ENCODE measurements around the gene PADI1.

PADI1 gene

DNA sequence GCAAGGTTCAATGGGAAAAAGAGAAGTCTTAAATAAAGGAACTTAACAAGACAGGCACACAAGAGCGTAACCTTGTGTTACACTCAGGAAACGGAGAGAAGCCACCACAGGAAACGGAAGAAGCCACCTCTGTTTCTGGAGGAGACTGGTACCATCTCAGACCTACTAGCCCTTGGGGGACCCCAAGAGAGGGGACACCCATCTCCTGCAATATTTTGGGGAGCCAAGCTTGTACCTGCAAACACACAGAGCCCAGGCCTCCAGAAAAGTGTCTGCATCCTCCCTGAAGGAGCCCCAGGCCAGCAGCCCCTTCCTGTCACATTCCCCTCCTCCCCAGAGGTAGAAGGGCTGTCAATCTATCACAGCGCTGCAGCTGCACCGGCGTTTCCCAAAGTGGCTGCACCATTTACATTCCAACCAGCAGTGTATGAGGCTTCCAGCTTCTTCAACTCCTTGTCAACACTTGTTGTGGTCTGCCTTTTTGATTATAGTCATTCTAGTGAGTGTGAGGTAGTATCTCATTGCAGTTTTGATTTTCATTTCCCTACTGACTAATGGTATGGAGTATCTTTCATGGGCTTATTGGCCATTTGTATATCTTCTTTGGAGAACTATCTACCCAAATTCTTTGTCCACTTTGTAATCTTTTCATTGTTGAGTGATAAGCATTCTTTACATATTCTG, 23.0 kb upstream of the PADI1 start:
- in situ Hi-C loops (cut with MboI; ENCODE audit: low sequenced_read_pairs): no loop called here

DNA sequence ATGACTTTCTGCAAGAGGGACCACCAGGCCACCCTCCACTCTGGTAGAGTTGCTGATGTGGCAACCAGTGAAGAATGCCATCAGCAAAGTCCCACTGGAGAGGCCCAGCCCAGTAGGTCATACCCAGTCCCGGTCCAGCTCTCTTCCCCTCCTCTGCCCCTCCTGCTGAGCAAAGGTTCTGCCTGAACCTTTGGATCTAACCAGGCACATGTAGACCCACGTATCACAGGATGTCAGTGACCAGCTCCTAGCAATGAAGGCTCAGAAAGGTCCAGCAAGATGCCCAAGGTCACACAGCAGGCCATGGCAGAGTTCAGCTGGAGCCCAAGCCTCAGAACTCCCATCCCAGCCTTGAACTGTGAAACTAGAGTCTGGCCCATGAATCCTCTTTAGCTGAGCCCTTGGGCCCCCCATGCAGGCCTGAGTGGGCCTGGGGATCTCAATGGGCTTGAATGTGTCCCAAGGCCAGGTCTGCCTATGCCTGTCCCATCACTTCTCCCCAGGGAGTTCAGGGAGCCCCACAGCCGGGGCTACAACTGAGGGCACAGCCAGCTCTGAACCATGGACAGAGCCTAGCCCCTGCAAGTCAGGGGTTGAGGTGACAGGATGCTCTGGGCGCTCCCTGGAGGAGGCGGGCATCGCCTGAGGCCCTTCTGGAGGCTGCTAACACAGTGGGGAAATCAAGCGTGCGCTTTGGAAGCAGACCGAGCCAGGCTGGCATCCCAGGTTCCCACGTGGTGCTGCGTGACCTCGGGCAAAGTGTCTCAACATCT, 21.4 kb upstream of the PADI1 start:
- in situ Hi-C loops (cut with MboI; ENCODE audit: low sequenced_read_pairs): no loop called here

DNA sequence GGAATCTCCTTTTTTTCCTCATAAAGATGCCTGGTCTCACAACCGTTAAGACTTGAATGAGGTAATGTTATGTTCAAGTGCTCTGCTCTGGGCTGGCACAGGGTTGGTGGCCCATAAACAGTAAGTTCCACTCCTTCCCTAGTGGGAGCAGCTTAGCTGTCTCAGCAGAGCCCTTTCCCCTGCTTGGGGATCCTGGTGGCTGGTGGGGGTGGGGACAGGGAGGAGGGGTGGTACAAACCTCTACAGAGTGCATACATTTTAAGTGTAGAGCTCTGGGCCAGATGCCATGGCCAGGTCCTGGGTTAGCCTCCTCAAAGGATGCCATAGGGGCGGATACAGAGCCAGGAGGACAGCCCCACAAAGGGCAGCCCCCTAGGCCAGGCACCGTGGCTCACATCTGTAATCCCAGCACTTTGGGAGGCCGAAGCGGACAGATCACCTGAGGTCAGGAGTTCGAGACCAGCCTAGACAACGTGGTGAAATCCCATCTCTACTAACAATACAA, 20.7 kb upstream of the PADI1 start:
- in situ Hi-C loops (cut with MboI; ENCODE audit: low sequenced_read_pairs): no loop called here

DNA sequence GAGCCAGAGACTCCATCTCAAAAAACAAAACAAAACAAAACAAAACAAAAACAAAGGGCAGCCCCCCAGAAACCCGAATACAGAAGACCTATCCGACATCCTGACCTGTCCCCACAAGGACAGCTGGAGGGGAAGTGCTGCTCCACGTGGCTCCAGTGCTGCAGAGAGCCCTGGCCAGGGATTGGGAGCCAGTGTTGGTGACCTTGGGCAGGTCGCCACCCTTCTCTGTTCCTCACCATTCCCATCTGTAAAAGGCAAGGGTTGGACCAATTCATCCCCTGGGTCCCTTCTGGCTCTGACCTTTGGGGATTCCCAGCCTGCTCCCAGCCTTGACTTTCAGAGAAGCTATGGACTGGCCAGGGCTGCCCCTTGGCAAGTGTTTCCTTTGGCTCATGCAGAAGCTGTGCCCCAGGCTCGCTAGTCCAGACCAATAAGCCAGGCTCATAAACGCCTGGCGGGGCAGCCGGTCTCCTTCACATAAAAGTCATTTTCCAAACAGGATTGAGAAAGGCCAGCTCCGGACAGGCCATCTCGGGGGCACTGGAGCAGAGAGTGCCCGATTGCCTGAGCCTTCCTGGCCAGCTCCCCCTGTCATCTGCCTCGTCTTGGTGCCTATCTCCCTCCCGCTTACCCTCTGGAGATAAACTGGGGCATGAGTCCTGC, 20.0 kb upstream of the PADI1 start:
- in situ Hi-C loops (cut with MboI; ENCODE audit: low sequenced_read_pairs): no loop called here

DNA sequence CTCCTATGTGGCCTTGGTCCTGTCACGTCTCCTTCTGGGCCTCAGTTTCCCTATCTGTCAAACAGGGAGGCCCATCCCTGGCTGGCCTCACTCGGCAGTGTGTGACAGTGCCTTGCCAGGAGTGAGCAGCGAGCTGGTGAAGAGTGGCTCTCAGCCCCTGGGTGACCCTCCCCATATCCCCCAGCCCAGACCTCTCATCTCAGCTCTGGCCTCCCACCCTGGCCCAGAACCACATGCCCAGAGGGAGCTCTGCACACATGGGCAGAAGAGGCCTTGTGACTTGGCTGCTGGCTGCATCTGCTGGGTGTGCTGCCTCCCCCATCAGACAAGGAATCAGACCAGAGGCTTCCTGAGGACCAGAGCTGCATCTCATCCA, 19.5 kb upstream of the PADI1 start:
- in situ Hi-C loops (cut with MboI; ENCODE audit: low sequenced_read_pairs): no loop called here

DNA sequence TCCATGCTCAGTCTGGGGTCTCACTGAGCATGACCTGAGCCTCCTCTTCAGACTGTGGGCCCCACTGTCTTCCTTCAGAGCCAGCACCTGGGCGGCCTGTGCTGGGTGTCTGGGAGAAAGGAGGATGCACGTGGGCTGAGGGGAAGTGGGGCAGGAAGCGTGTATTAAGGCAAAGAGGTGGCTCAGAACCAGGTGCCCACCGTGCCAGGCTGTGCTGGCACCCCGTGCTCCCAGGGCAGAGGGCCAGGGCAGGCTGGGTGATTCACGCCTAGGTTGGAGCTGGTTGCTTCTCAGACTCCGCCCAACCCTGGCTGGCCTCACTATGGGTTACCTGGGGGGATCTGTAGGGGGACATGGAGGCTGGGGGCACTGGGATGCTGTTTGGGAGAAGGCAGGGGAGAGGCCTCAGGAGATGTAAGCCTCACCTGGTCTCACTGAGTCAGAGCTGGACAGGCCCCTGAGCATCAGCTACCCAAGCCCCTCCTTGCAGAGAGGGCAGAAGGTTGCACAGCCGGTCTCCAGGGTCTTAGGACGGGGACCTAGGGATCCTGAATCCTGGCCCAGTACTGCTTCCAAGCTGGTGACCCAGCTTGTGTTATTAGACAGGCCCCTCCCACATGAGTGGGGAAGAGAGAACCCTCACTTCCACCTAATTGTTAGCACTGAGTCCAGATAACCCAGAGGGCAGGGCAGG, 18.6 kb upstream of the PADI1 start:
- in situ Hi-C loops (cut with MboI; ENCODE audit: low sequenced_read_pairs): no loop called here

DNA sequence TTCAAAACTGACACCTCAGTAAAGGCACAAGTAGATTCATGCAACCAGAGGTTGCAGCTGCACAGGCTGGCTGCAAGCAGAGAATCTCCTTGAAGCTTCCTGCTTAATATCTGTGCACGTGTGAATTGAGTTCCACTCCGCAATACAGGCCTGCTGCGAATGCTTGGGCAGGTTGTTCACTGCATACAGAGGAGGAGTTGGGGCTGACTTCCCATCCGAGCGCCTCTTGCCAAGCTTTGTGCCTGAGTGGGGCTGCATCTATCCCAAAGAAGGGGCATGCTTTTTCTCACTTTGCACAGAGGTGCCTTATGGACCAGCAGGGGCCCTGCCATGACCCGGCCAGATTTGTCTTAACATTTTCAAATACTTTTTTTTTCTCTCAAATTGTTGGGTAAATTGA, 17.9 kb upstream of the PADI1 start:
- in situ Hi-C loops (cut with MboI; ENCODE audit: low sequenced_read_pairs): no loop called here

DNA sequence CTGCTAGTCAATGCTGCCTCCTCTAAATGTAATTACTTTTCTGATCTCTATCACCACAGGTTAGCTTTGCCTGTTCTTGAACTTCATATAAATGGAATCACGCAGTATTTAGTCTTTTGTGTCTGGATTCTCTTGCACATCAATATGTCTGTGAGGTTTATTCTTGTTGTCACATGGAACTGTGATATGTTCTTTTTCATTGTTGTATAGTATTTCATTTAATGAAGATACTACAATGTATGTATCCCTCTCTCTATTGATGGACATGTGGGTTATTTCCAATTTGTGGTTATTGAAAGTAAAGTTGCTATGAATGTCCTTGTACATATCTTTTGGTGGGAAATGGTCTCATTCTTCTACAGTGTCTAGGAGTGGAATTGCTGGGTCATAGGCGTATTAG, 16.7 kb upstream of the PADI1 start:
- in situ Hi-C loops (cut with MboI; ENCODE audit: low sequenced_read_pairs): no loop called here

DNA sequence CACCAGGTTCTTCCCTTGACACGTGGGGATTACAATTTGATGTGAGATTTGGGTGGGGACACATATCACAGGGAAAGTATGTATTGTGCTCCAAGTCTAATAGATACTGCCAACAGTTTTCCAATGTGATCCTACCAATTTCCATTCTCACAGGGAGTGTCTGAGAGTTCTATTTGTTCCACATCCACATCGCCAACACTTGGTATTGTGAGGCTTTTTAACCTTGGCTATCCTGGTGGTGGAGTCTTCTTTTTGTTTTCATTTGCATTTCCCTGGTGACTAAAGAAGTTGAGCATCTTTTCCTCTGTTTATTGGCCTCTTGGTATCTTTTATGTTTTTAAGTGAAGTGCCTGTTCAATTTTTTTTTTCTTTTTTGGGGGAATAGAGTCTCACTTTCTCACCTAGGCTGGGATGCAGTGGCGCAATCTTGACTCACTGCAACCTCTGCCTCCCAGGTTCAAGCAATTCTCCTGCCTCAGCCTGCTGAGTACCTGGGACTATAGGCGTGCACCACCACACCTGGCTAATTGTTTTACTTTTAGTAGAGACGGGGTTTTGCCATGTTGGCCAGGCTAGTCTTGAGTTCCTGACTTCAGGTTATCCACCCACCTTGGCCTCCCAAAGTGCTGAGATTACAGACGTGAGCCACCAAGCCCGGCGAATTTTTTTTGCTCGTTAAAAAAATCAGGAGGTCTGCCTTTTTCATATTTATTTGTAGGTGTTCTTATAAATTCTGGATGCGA, 15.9 kb upstream of the PADI1 start:
- in situ Hi-C loops (cut with MboI; ENCODE audit: low sequenced_read_pairs): no loop called here

DNA sequence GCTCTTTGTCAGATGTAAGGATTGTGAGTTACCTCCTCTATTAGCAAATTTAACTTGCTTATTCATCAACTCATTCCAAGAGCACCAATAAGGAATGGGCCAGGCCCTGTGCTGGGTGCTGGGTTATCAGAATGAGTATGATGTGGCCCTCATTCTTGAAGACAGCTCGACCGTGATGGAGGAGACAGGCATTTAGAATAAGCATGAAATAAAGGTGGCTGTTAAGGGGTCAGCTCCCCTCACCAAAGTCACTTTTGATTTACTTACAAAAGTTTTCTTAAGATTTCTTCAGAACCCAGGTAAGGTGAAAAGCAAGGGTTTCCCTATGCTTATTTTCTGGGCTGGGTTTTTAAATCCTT, 15.3 kb upstream of the PADI1 start:
- in situ Hi-C loops (cut with MboI; ENCODE audit: low sequenced_read_pairs): no loop called here

DNA sequence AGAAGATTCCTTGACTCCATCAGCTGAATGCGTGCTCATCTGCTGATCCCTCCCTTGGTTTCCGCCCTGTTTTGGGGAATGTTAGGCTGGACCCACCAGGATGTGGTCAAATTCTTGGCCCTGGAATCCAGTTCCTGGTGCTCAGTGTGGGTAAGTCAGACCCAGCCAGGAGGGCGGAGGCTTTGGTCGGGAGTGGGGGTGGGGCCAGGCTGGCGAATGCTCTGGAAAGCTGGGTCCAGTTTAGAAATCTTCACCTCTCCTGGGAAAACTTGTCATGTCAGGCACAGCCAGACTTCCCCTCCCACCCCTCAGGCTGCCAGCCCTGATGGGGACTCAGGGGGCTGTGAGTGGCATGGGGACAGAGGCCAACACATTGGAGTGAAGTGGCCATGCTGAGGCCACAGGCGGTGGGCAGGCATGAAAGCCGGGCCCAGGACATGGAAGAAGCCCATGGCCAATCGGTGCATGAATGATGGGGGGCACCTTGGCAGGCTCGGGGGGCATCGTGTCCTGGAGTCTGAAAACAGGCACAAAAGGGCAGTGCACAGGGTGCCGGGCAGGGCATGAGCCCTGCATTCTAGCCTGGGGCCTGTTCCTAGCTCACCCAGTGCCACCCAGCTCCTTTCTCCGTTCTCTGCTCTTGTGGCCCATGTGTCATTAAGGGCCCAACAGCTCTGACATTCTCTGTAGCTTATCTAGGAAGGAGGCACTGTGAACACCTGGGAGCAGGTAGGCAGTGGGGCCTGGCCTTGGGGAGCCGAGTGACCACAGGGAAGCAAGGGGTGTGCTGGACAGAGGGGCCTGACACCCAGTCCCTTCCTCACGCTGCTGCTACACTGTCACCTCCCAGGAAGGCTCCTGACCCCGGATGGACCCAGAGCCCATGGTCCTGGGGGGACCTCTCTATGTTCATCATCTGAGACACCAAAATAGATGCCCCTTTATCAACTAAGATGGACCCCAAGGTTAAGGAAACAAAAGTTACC, 14.6 kb upstream of the PADI1 start:
- in situ Hi-C loops (cut with MboI; ENCODE audit: low sequenced_read_pairs): no loop called here

DNA sequence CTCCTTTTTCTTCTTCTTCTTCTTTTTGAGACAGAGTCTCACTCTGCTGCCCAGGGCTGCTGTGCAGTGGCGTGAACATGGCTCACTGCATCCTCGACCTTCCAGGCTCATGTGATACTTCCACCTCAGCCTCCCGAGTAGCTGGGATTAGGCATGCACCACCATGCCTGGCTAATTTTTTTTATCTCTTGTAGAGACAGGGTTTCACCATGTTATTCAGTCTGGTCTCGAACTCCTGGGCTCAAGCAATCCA, 13.0 kb upstream of the PADI1 start:
- in situ Hi-C loops (cut with MboI; ENCODE audit: low sequenced_read_pairs): no loop called here

DNA sequence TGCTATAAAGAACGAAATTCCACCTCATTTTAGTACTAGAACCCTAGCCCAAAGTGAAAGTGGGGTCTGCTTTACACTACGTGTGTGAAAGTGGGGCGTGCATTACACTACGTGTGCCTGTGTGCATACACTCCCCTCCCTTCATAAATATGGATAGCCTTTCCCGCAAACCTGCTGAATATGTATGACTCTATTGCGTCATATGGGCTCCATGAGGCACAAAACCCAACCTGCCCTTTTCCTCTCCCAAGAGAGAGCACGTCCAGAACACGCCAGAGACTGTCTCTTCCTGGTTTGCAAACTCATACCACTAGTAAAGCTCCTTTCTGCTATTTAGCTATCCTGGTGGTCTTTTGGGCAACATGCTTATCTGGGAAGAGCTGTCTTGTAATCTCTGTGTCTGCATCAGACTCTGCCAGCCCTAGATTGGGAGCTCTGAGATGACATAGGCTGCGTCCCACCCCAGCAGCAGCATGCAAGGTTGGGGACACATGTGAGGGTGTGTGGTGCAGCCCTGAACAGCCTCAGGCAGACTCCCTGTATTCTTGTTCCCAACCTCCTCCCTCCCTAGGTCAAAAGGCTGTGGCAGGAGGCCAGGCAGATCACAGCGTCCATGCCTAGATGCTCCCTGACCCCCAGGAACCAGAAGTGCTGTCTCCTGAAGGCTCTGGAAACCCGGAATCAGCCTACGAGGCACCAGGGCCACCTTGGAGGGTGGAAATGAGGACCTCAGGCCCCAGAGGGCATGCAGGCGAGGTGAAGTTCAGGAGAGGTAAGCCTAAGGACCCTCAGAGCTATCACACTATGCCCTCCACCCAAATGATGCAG, 12.3 kb upstream of the PADI1 start:
- in situ Hi-C loops (cut with MboI; ENCODE audit: low sequenced_read_pairs): no loop called here

DNA sequence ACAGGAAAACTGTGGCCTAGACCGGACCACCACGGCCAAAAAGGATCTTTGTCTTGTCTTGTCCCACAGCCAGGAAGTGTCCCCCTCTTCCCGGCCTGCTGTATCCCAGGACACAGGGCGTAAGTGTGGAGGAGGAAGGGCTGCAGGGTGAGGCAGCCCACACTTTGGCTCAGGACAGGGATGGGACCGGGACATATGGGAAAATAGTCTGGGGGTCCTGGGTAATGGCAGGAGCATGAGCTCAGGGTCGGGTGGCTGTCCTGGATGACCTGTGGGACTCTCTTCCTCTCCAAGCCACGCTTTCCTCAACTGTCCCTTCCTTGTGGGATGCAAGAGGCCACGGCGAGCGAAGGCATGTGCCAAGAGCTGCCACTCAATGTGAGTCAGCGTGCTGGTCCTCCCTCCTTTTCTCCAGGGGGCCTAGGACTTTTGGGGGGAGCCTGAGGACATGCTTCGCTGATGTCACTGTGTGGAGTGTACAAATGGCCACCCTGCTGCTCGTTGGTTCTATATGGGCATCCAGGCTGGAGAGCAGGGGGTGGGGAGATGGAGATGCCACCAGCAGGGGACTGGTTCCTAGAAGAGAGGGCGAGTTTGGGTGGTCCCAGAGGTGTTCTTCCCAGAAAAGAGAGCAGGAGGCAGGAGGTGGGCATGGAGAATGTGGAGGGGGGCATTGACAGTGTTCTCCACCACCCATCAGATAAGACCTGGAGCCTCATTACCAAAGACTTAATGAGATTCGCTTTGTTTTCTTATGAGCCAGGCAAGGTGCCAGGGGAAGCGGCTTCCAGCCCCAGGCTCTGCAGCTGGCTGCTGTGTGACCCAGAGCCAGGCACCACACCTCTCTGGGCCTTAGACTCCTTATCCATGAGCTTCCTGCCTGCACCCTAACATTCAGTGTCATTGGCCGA, 11.5 kb upstream of the PADI1 start:
- in situ Hi-C loops (cut with MboI; ENCODE audit: low sequenced_read_pairs): no loop called here

DNA sequence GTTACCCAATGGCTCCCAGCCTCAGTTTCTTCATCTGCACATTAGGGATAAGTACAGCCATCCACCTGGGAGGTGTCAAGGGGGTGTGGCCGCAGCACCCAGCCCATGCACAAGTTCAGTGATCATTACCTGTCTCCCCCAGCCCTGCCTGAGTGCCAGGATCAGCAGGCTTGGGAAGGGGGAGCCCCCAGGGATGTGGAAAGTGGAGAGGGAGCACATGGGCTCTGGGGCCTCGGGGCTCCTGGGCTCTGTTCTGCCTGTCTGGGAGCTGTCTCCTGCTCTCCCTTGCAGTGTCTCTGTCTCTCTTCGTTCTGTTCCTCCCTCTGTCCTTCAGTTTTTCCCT, 10.8 kb upstream of the PADI1 start:
- in situ Hi-C loops (cut with MboI; ENCODE audit: low sequenced_read_pairs): no loop called here

DNA sequence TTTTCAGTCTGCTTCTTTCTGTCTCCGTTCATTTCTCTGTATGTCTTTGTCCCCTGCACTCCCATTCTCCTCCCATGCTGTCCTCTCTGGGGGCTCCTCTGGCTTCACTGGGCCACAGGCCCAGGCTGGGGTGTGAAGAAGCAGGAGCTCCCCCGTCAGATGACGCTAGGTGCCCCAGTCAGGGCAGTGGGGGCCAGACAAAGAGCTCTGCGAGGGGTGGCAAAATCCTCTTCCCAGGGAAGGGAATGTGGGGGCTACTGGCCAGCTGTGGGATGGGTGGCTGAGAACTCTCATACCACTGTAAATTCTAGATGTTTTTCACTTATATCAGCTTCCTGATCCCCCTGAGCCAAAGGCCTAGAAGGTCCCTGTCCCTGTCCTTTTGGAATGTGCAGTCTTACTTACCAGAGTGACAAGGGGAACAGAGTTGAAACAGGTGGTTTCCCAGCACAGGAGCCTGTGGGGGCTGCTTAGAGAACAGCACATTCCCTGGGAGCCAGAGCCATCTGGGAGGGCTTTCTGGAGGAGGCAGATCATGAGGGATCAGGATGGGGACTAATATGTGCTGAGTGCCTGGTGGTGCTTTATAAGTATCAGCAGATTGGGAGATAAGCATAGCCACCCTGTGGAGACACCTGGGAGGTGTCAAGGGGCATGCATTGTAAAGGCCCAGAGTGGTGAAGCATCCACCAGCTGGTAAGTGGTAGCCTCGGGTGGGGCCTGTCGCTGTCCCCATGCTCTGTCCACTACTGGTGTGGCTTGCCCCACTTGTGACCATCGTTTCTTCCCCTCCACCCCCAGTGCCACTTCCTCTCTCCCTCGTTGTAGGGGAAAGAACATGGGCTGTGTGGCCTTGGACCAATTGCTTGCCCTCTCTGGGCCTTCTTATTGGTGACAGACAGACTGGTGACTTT, 10.1 kb upstream of the PADI1 start:
- in situ Hi-C loops (cut with MboI; ENCODE audit: low sequenced_read_pairs): no loop called here

DNA sequence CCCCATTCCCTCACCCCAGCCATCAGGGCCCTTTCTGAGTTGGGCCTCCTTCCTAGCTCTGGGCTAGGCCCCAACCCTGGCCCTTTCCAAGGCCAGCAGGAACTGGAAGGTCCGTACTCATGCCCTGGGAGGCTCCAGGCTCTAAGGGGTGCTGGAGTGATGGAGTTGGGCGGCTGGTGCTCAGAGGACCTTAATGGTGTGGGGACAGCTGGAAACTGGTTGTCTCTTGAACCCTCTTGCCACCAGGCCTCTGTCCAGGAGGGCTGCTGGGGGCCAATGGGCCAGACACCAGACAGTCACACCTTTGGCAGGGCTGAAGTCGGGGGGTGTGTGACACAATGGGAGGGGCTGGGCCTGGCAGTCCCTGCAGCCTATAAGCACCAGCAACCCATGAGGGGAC, 9.2 kb upstream of the PADI1 start:
- in situ Hi-C loops (cut with MboI; ENCODE audit: low sequenced_read_pairs): no loop called here

Measured in HL-60/S4 treated with phorbol 12-myristate 13-acetate at 8.2 ng/mL for 4 days and 3 days (cell line).